CD4-positive, alpha-beta T cell (primary cell): Measurements from ENCODE around the gene RAB28. TPM values are rescaled to one million over a fixed set of nuclear protein-coding genes. Genes with fewer than 3 reads are reported as not detected.

Experiments used
- ATAC-seq: fragments of 200-7000 bp; cut with Tn5 transposase; one replicate; pipeline ENCODE4 v1.10.0; 2022; ENCODE audit warnings: mild to moderate bottlenecking; ENCODE audit not compliant: poor library complexity
- CTCF ChIA-PET: fragments of 350-600 bp; sonication (Branson Sonifier 250); formaldehyde crosslinking; loops from one replicate; lab custom pipeline; 2021; ENCODE audit warnings: antibody characterized with exemption, inconsistent platforms; lab: Charles Lee
- POLR2A ChIA-PET: fragments of 350-600 bp; sonication (Branson Sonifier 250); formaldehyde crosslinking; loops from one replicate; lab custom pipeline; 2021; ENCODE audit warnings: antibody characterized with exemption, inconsistent platforms; lab: Charles Lee
- DNase-seq, 14 experiments: peaks; one replicate each; pipeline ENCODE4 v3.0.0-alpha.2; 2013 to 2020; ENCODE audit warnings: mixed read lengths in 2 of 14
- H3K27ac ChIP-seq, 2 donors: one replicate each; pipeline versions ENCODE4 v1.5.1 to v1.7.0; 2013; ENCODE audit warnings: low read length in 2 of 2, low read depth in 1 of 2, mild to moderate bottlenecking in 1 of 2
- H3K27me3 ChIP-seq, 2 experiments: 1 replicate in 1 of 2; 2 replicates in 1 of 2; pipeline versions ENCODE4 v1.6.1 to v1.7.0; 2013; ENCODE audit warnings: low read length in 2 of 2, control low read depth in 1 of 2, mild to moderate bottlenecking in 1 of 2, moderate library complexity in 1 of 2; ENCODE audit not compliant: insufficient read depth in 2 of 2, control insufficient read depth in 1 of 2
- H3K36me3 ChIP-seq: one replicate; pipeline ENCODE4 v1.6.1; 2013; ENCODE audit warnings: low read length, control low read depth; ENCODE audit not compliant: insufficient read depth
- H3K4me1 ChIP-seq: one replicate; pipeline ENCODE4 v1.6.1; 2013; ENCODE audit warnings: low read length, control low read depth; ENCODE audit not compliant: insufficient read depth
- H3K4me3 ChIP-seq: one replicate; pipeline ENCODE4 v1.5.1; 2013; ENCODE audit warnings: mild to moderate bottlenecking, low read length, moderate library complexity
- H3K9me3 ChIP-seq, 2 experiments: 1 replicate in 1 of 2; 2 replicates in 1 of 2; pipeline versions ENCODE4 v1.6.1 to v1.7.0; 2013; ENCODE audit warnings: low read length in 2 of 2, mild to moderate bottlenecking in 2 of 2, control low read depth in 1 of 2, moderate library complexity in 1 of 2; ENCODE audit not compliant: control insufficient read depth in 1 of 2, insufficient read depth in 1 of 2
- H3K27ac Mint-ChIP-seq: one replicate; pipeline ENCODE4 v1.8.0; 2020; ENCODE audit warnings: mixed read lengths
- H3K27me3 Mint-ChIP-seq: one replicate; pipeline ENCODE4 v1.8.0; 2021; ENCODE audit warnings: mixed read lengths
- H3K36me3 Mint-ChIP-seq: one replicate; pipeline ENCODE4 v1.8.0; 2021; ENCODE audit warnings: low read depth, mixed read lengths
- H3K4me1 Mint-ChIP-seq: one replicate; pipeline ENCODE4 v1.8.0; 2021; ENCODE audit warnings: low read depth, mixed read lengths
- H3K4me3 Mint-ChIP-seq: one replicate; pipeline ENCODE4 v1.8.0; 2020; ENCODE audit warnings: mild to moderate bottlenecking, mixed read lengths
- H3K9me3 Mint-ChIP-seq: one replicate; pipeline ENCODE4 v1.8.0; 2020; ENCODE audit warnings: mixed read lengths
- intact Hi-C, 2 experiments: fragments of 100-400 bp; cut with DNase I in 1 of 2; cut with micrococcal nuclease in 1 of 2; formaldehyde crosslinking; loops; one replicate each; pipeline versions ENCODE4 v1.15.1 to v1.9.0; 2023 to 2025; cut with DNase I, micrococcal nuclease
- total RNA-seq, 174 experiments: library from RNA in 2 of 174; stranded (reverse) in 2 of 174; gene quantifications; one replicate each; pipeline ENCODE4 v1.2.3 and lab custom pipeline; 2021 to 2026
- TF ChIP-seq, protein P1 (sequence below): fragments of 200-600 bp; IDR thresholded peaks from one replicate; pipeline ENCODE4 v1.8.0; 2022; ENCODE audit warnings: antibody characterized with exemption, mild to moderate bottlenecking

RAB28 gene
- total RNA-seq, 2 experiments from 2014 or later = 3.9 to 4.2 TPM

DNA sequence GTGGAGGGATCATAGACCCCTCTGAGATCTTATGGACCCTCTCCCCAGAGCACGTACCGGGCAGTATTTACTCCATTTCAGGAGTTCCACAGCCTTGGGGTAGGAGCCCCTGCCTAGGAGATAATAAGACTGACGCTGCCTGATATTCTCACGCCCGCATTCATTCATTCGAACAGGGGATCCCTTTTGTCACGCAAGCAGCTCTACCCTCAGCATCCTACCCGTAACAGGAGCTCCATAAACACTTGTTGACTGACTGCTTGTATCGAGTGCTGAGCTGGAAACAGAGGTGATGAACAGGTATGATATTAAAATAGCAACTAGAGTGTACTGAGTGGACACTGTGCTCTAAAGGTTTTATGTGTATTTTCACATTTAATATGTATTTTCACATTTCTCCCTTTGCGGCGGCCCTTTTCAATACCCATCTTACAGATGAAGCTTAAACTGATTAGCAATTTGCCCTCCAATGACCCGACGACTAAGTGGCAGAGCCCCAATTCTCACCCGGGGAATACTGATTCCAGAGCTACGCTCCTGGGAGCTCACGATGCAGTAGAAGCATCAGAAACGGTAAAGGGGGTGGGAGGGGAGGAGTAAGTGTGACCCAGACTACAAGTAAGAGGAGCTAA is 888 bp downstream of the RAB28 start:
- peaks cover 5% of the 10 kb centered on the region for H3K27me3 Mint-ChIP-seq
- intact Hi-C loops = loop anchor here (5.0 to 10.0 kb wide), 2 partner anchors 62 to 1519 kb away; partner anchors contain the start of genes CPEB2 (in 1 of the 2) and NKX3-2 (in 1 of the 2)
- peak overlapping the region; percentile 75 for H3K4me3 ChIP-seq

DNA sequence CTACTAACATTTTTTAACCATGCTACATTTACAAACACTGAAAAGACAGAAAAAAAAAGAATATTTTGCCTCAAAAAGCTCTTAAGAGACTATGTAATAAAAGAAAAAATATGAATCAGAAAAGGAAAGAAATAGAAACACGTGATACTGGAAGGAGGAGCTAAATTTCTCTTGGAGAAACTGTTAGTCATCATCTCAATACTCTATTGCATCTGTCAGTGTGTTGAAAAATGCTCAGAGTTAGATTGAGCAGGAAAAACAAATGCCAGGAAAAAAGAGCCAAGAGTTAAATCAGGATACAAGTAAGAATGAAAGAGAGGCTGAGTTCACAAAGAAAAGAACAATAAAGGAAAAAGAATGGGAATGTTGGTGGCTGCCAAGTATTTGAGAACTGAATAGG is 2.6 kb downstream of the RAB28 start:
- H3K4me1 ChIP-seq = peaks cover 22% of the 10 kb centered on the region
- ATAC-seq (no peak), DNase-seq (peak in 1 of 14 experiments; percentile 11)
- H3K36me3 ChIP-seq = peaks cover 5% of the 10 kb centered on the region
- no peaks in the 10 kb centered on the region for H3K27me3 ChIP-seq
- ChIA-PET POLR2A (interaction anchor here (0.6 kb wide), 1 partner anchor 238 kb away, joined by 3 read pairs; no protein-coding TSS in a partner anchor), CTCF (no interaction called here)
- H3K27ac Mint-ChIP-seq = peak overlapping the region; percentile 37
- peaks cover 29% of the 10 kb centered on the region for H3K4me1 Mint-ChIP-seq
- H3K27me3 Mint-ChIP-seq = no peaks in the 10 kb centered on the region
- H3K9me3 ChIP-seq = no peaks in the 10 kb centered on the region
- intact Hi-C loops = loop anchor here (5.0 to 10.0 kb wide), 2 partner anchors 63 to 1521 kb away; partner anchors contain the start of genes CPEB2 (in 1 of the 2) and NKX3-2 (in 1 of the 2)
- peak overlapping the region; percentile 70 for H3K4me3 Mint-ChIP-seq
- H3K4me3 ChIP-seq = no peak overlapping the region
- no peak overlapping the region for H3K27ac ChIP-seq
- peaks cover 22% of the 10 kb centered on the region for H3K36me3 Mint-ChIP-seq
- TF ChIP-seq, protein P1, sequence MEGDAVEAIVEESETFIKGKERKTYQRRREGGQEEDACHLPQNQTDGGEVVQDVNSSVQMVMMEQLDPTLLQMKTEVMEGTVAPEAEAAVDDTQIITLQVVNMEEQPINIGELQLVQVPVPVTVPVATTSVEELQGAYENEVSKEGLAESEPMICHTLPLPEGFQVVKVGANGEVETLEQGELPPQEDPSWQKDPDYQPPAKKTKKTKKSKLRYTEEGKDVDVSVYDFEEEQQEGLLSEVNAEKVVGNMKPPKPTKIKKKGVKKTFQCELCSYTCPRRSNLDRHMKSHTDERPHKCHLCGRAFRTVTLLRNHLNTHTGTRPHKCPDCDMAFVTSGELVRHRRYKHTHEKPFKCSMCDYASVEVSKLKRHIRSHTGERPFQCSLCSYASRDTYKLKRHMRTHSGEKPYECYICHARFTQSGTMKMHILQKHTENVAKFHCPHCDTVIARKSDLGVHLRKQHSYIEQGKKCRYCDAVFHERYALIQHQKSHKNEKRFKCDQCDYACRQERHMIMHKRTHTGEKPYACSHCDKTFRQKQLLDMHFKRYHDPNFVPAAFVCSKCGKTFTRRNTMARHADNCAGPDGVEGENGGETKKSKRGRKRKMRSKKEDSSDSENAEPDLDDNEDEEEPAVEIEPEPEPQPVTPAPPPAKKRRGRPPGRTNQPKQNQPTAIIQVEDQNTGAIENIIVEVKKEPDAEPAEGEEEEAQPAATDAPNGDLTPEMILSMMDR = no peak
- H3K9me3 Mint-ChIP-seq = no peaks in the 10 kb centered on the region

More for the DNA sequence above, 888 bp downstream of the RAB28 start:
- H3K36me3 ChIP-seq = peaks cover 5% of the 10 kb centered on the region
- peaks cover 23% of the 10 kb centered on the region for H3K4me1 Mint-ChIP-seq
- H3K9me3 Mint-ChIP-seq = no peaks in the 10 kb centered on the region
- H3K36me3 Mint-ChIP-seq = peaks cover 18% of the 10 kb centered on the region
- H3K4me1 ChIP-seq = peaks cover 22% of the 10 kb centered on the region
- ATAC-seq = no peak
- TF ChIP-seq, protein P1 = no peak
- peaks cover 0 to 1% of the 10 kb centered on the region in 2 experiments for H3K27me3 ChIP-seq
- H3K4me3 Mint-ChIP-seq = peak overlapping the region; percentile 91
- no peaks in the 10 kb centered on the region for H3K9me3 ChIP-seq
- ChIA-PET POLR2A (interaction anchor here (0.8 to 1.6 kb wide), 4 partner anchors 10 to 145 kb away, joined by 3 to 4 read pairs (median 3); partner anchors contain the start of gene BOD1L1), CTCF (interaction anchor here (1.0 kb wide), 1 partner anchor 13 kb away, joined by 3 read pairs; no protein-coding TSS in a partner anchor)
- H3K27ac Mint-ChIP-seq = peak overlapping the region; percentile 94
- peak overlapping the region in 1 of 2 donors; percentile 46 for H3K27ac ChIP-seq
- DNase-seq = peak in 2 of 14 experiments; percentile 2 to 19

DNA sequence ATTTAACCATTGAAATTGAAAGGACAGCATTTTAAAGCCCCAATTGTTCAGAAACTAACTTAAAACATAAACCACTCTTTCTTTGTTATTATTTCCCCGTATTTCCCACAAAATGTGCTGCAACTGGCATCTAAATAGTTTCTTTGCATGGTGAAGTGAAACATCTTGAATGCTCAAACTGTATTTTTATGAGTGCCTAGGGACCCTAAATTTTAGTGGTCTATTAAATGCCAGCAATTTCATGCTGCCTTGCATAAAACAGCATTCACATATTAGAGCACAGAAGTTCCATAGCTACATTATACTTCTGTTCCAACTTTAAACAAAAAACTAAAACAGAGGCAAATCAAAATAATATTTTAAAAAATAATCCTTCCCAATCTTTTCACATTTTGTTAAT is 5.4 kb downstream of the RAB28 start:
- CTCF ChIA-PET = no interaction called here
- no peak for ATAC-seq

More for the DNA sequence above, 5.4 kb downstream of the RAB28 start:
- no peak for DNase-seq
- Histone ChIP-seq H3K4me3 (no peak overlapping the region), H3K9me3 (no peaks in the 10 kb centered on the region), H3K36me3 (peaks cover 5% of the 10 kb centered on the region), H3K27me3 (no peaks in the 10 kb centered on the region), H3K27ac (no peak overlapping the region), H3K4me1 (peaks cover 11% of the 10 kb centered on the region)
- H3K9me3 Mint-ChIP-seq = no peaks in the 10 kb centered on the region
- H3K4me1 Mint-ChIP-seq = peaks cover 23% of the 10 kb centered on the region
- no peak overlapping the region for H3K4me3 Mint-ChIP-seq
- peaks cover 17% of the 10 kb centered on the region for H3K36me3 Mint-ChIP-seq
- no peak overlapping the region for H3K27ac Mint-ChIP-seq
- H3K27me3 Mint-ChIP-seq = no peaks in the 10 kb centered on the region
- TF ChIP-seq, protein P1 = no peak
- intact Hi-C loops = no loop called here
- POLR2A ChIA-PET = no interaction called here
